ENCODE results near the gene CCDC85B.

CCDC85B gene

GRCh38 chr11:65853246-65853979, 37.1 kb upstream of the CCDC85B start:
- Mint-ChIP-seq H3K9me3 (peaks cover 8% of the 10 kb centered on the region), H3K4me1 (ENCODE audit: low read depth) (peaks cover 31% of the 10 kb centered on the region), H3K4me3 (peak overlapping the region; percentile 15), H3K27ac (no peak overlapping the region), H3K27me3 (ENCODE audit: low read depth) (no peaks in the 10 kb centered on the region), H3K36me3 (ENCODE audit: low read depth) (peaks cover 66% of the 10 kb centered on the region)
- DNase-seq (ENCODE audit: low spot score), result no peak

- Mint-ChIP-seq H3K36me3 (ENCODE audit: low read depth) (peaks cover 66% of the 10 kb centered on the region), H3K9me3 (peaks cover 8% of the 10 kb centered on the region), H3K27ac (no peak overlapping the region), H3K4me3 (peak overlapping the region; percentile 71), H3K4me1 (ENCODE audit: low read depth) (peaks cover 35% of the 10 kb centered on the region), H3K27me3 (ENCODE audit: low read depth) (no peaks in the 10 kb centered on the region)
- DNase-seq (ENCODE audit: low spot score), result no peak
Observed at GRCh38 chr11:65854161-65854592, 36.3 kb upstream of the CCDC85B start.

- Mint-ChIP-seq H3K9me3 (peaks cover 8% of the 10 kb centered on the region), H3K4me3 (peak overlapping the region; percentile 91), H3K4me1 (ENCODE audit: low read depth) (peaks cover 40% of the 10 kb centered on the region), H3K27me3 (ENCODE audit: low read depth) (no peaks in the 10 kb centered on the region), H3K36me3 (ENCODE audit: low read depth) (peaks cover 64% of the 10 kb centered on the region), H3K27ac (peak overlapping the region; percentile 63)
- no peak for DNase-seq (ENCODE audit: low spot score)
Observed at GRCh38 chr11:65854852-65855837, 35.3 kb upstream of the CCDC85B start.

- Mint-ChIP-seq H3K36me3 (ENCODE audit: low read depth) (peaks cover 58% of the 10 kb centered on the region), H3K9me3 (peaks cover 8% of the 10 kb centered on the region), H3K4me1 (ENCODE audit: low read depth) (peaks cover 40% of the 10 kb centered on the region), H3K4me3 (peak overlapping the region; percentile 91), H3K27ac (peak overlapping the region; percentile 72), H3K27me3 (ENCODE audit: low read depth) (no peaks in the 10 kb centered on the region)
- DNase-seq (ENCODE audit: low spot score), result no peak
Observed at GRCh38 chr11:65855927-65856363, 34.5 kb upstream of the CCDC85B start.

- Mint-ChIP-seq H3K4me3 (peak overlapping the region; percentile 91), H3K27me3 (ENCODE audit: low read depth) (no peaks in the 10 kb centered on the region), H3K9me3 (peaks cover 3% of the 10 kb centered on the region), H3K4me1 (ENCODE audit: low read depth) (peaks cover 44% of the 10 kb centered on the region), H3K27ac (peak overlapping the region; percentile 72), H3K36me3 (ENCODE audit: low read depth) (peaks cover 57% of the 10 kb centered on the region)
- DNase-seq (ENCODE audit: low spot score), result peak; percentile 84
Observed at GRCh38 chr11:65856689-65857499, 33.6 kb upstream of the CCDC85B start.

- Mint-ChIP-seq H3K27me3 (ENCODE audit: low read depth) (no peaks in the 10 kb centered on the region), H3K4me3 (peak overlapping the region; percentile 91), H3K27ac (peak overlapping the region; percentile 76), H3K36me3 (ENCODE audit: low read depth) (peaks cover 54% of the 10 kb centered on the region), H3K9me3 (no peaks in the 10 kb centered on the region), H3K4me1 (ENCODE audit: low read depth) (peaks cover 45% of the 10 kb centered on the region)
- DNase-seq (ENCODE audit: low spot score), result no peak
Observed at GRCh38 chr11:65857500-65857852, 33.0 kb upstream of the CCDC85B start.

GRCh38 chr11:65857853-65858680, 32.4 kb upstream of the CCDC85B start, which contains the start of gene CFL1:
TSS of gene CFL1 (minus strand) at chr11:65858180. CDS start at chr11:65858099, 81 bp downstream.
- Mint-ChIP-seq H3K4me1 (ENCODE audit: low read depth) (peaks cover 50% of the 10 kb centered on the region), H3K36me3 (ENCODE audit: low read depth) (peaks cover 57% of the 10 kb centered on the region), H3K4me3 (peak within 1 kb of the TSS; percentile 91), H3K9me3 (no peaks in the 10 kb centered on the region), H3K27ac (peak within 1 kb of the TSS; percentile 98), H3K27me3 (ENCODE audit: low read depth) (no peaks in the 10 kb centered on the region)
- DNase-seq (ENCODE audit: low spot score), result peak; percentile 99

- H3K27ac Mint-ChIP-seq, result peak overlapping the region; percentile 98
- no peaks in the 10 kb centered on the region for H3K27me3 Mint-ChIP-seq (ENCODE audit: low read depth)
- peak overlapping the region; percentile 91 for H3K4me3 Mint-ChIP-seq
- DNase-seq (ENCODE audit: low spot score), result no peak
- peaks cover 56% of the 10 kb centered on the region for H3K36me3 Mint-ChIP-seq (ENCODE audit: low read depth)
- H3K4me1 Mint-ChIP-seq (ENCODE audit: low read depth), result peaks cover 48% of the 10 kb centered on the region
- H3K9me3 Mint-ChIP-seq, result no peaks in the 10 kb centered on the region
Observed at GRCh38 chr11:65858681-65859087, 31.8 kb upstream of the CCDC85B start.

- Mint-ChIP-seq H3K9me3 (no peaks in the 10 kb centered on the region), H3K4me3 (peak overlapping the region; percentile 91), H3K27me3 (ENCODE audit: low read depth) (no peaks in the 10 kb centered on the region), H3K36me3 (ENCODE audit: low read depth) (peaks cover 53% of the 10 kb centered on the region), H3K4me1 (ENCODE audit: low read depth) (peaks cover 47% of the 10 kb centered on the region), H3K27ac (peak overlapping the region; percentile 98)
- DNase-seq (ENCODE audit: low spot score), result peak; percentile 99
Observed at GRCh38 chr11:65859095-65859811, 31.2 kb upstream of the CCDC85B start.

- Mint-ChIP-seq H3K4me3 (peak overlapping the region; percentile 91), H3K4me1 (ENCODE audit: low read depth) (peaks cover 41% of the 10 kb centered on the region), H3K9me3 (no peaks in the 10 kb centered on the region)
Observed at GRCh38 chr11:65859812-65860277, 30.6 kb upstream of the CCDC85B start.

GRCh38 chr11:65860278-65861164, 30.0 kb upstream of the CCDC85B start, which contains the start of gene MUS81:
TSS of gene MUS81 (plus strand) at chr11:65860433. CDS start at chr11:65860754, 321 bp downstream.
- peak within 1 kb of the TSS; percentile 91 for H3K4me3 Mint-ChIP-seq
- peak; percentile 94 for DNase-seq (ENCODE audit: low spot score)
- H3K27me3 Mint-ChIP-seq (ENCODE audit: low read depth), result no peaks in the 10 kb centered on the region
- H3K27ac Mint-ChIP-seq, result peak within 1 kb of the TSS; percentile 98
- peaks cover 42% of the 10 kb centered on the region for H3K4me1 Mint-ChIP-seq (ENCODE audit: low read depth)
- H3K36me3 Mint-ChIP-seq (ENCODE audit: low read depth), result peaks cover 50% of the 10 kb centered on the region
- H3K9me3 Mint-ChIP-seq, result no peaks in the 10 kb centered on the region

More at GRCh38 chr11:65859812-65860277, 30.6 kb upstream of the CCDC85B start:
- Mint-ChIP-seq H3K27ac (peak overlapping the region; percentile 98), H3K36me3 (ENCODE audit: low read depth) (peaks cover 49% of the 10 kb centered on the region), H3K27me3 (ENCODE audit: low read depth) (no peaks in the 10 kb centered on the region)
- DNase-seq (ENCODE audit: low spot score), result no peak

Data from T-helper 2 cell treated with Interferon-gamma antibody and Interleukin-4, amounts not matched to agents 5 μg/mL and 100 μg/mL, for 36 hours (primary cell).